OCI-LY7 (cell line): ENCODE results near the gene SRGAP3. TPM values are rescaled to one million over a fixed set of nuclear protein-coding genes. Genes with fewer than 3 reads are reported as not detected.

Experiments
- BruUV-seq: library from RNA; stranded (reverse); fragments of 400-500 nt; replicated peaks from 2 replicates; lab custom pipeline; 2021; lab: Mats Ljungman, UMichigan
- CTCF ChIA-PET: fragments of 300-600 bp; sonication (Branson Sonifier 250); formaldehyde crosslinking; loops from one replicate; lab custom pipeline; 2022; ENCODE audit warnings: antibody characterized with exemption; ENCODE audit not compliant: unreplicated experiment; lab: Charles Lee
- POLR2A ChIA-PET: fragments of 300-600 bp; sonication (Branson Sonifier 250); formaldehyde crosslinking; loops from one replicate; lab custom pipeline; 2022; ENCODE audit warnings: antibody characterized with exemption; lab: Charles Lee
- DNase-seq: peaks from one replicate; pipeline ENCODE4 v3.0.0-alpha.2; 2015; ENCODE audit warnings: low spot score
- H2AFZ ChIP-seq: fragments of 200-600 bp; sonication (generic), shearing (Covaris generic); 2 replicates; pipeline ENCODE4 v1.6.1; 2014; ENCODE audit warnings: mild to moderate bottlenecking, antibody characterized with exemption, low read length, moderate library complexity
- H3K27ac ChIP-seq: fragments of 200-600 bp; sonication (generic); 2 replicates; pipeline ENCODE4 v1.5.1; 2014; ENCODE audit warnings: mixed run types, low read depth, mild to moderate bottlenecking, moderate library complexity, low read length, inconsistent platforms; ENCODE audit not compliant: poor library complexity, severe bottlenecking
- H3K36me3 ChIP-seq: fragments of 200-600 bp; sonication (generic); 2 replicates; pipeline ENCODE4 v1.6.1; 2014; ENCODE audit warnings: mild to moderate bottlenecking, antibody characterized with exemption, low read length, moderate library complexity, mixed read lengths; ENCODE audit not compliant: insufficient read depth
- H3K4me1 ChIP-seq: fragments of 200-600 bp; sonication (generic); 2 replicates; pipeline ENCODE4 v1.5.1; 2014; ENCODE audit warnings: mild to moderate bottlenecking, low read length; ENCODE audit not compliant: insufficient read depth, poor library complexity, severe bottlenecking
- H3K4me2 ChIP-seq: fragments of 200-600 bp; sonication (generic); 2 replicates; pipeline ENCODE4 v1.6.1; 2014; ENCODE audit warnings: mild to moderate bottlenecking, low read length
- H3K4me3 ChIP-seq: fragments of 200-600 bp; sonication (generic); 2 replicates; pipeline ENCODE4 v1.5.1; 2014; ENCODE audit warnings: mild to moderate bottlenecking, low read depth, low read length; ENCODE audit not compliant: poor library complexity, severe bottlenecking
- H3K79me2 ChIP-seq: fragments of 200-600 bp; sonication (generic); 2 replicates; pipeline ENCODE4 v1.6.1; 2016; ENCODE audit warnings: low read depth, mild to moderate bottlenecking, low read length, moderate library complexity, mixed read lengths; ENCODE audit not compliant: insufficient read depth
- H3K9me2 ChIP-seq: fragments of 200-600 bp; sonication (generic); 2 replicates; pipeline ENCODE4 v1.6.1; 2016; ENCODE audit warnings: mild to moderate bottlenecking, low read length, mixed read lengths; ENCODE audit not compliant: insufficient read depth
- H3K9me3 ChIP-seq: fragments of 200-600 bp; sonication (generic); 2 replicates; pipeline ENCODE4 v1.6.1; 2014; ENCODE audit warnings: mild to moderate bottlenecking, mixed run types, low read length, mixed read lengths
- H4K20me1 ChIP-seq: fragments of 200-600 bp; sonication (generic); 2 replicates; pipeline ENCODE4 v1.6.1; 2014; ENCODE audit warnings: mild to moderate bottlenecking, antibody characterized with exemption, low read length, moderate library complexity, mixed read lengths; ENCODE audit not compliant: insufficient read depth
- CTCF ChIP-seq: fragments of 200-600 bp; sonication (generic); conservative IDR thresholded peaks from 2 replicates; pipeline ENCODE4 v1.5.1; 2014; ENCODE audit warnings: mild to moderate bottlenecking, antibody characterized with exemption, low read length, moderate library complexity, mixed read lengths
- EZH2phosphoT487 ChIP-seq: fragments of 200-600 bp; sonication (generic); IDR thresholded peaks from 2 replicates; pipeline ENCODE4 v1.6.1; 2018; ENCODE audit warnings: low read depth, borderline replicate concordance, mild to moderate bottlenecking, mixed run types, antibody characterized with exemption, low read length, moderate library complexity, mixed read lengths
- intact Hi-C: fragments of 100-400 bp; cut with micrococcal nuclease; formaldehyde crosslinking; loops from one replicate; pipeline ENCODE4 v1.10.0; 2022; ENCODE audit not compliant: unreplicated experiment
- total RNA-seq, 2 experiments: library from RNA; depleted of rRNA in 1 of 2; stranded (reverse); fragments of >200 nt in 1 of 2; shearing (Covaris generic) in 1 of 2; gene quantifications; 2 replicates each; pipeline ENCODE4 v1.2.3, GENCODE V29; 2014 to 2022

SRGAP3 gene
- total RNA-seq, 2 experiments from 2014 or later: 1.5 to 1.7 TPM

- Histone ChIP-seq H3K27ac (no peak overlapping the region), H3K4me1 (no peaks in the 10 kb centered on the region), H3K36me3 (no peaks in the 10 kb centered on the region), H3K9me3 (no peaks in the 10 kb centered on the region), H4K20me1 (no peaks in the 10 kb centered on the region), H3K4me2 (no peak overlapping the region), H3K9me2 (no peaks in the 10 kb centered on the region), H3K4me3 (no peak overlapping the region), H3K79me2 (no peaks in the 10 kb centered on the region), H2AFZ (no peak overlapping the region)
- intact Hi-C loops: no loop called here
- no TSS peak for BruUV-seq
- no peak for TF ChIP-seq EZH2phosphoT487
- TF ChIP-seq CTCF: no peak
- DNase-seq: no peak
- POLR2A ChIA-PET: interaction anchor here (0.6 kb wide), 1 partner anchor 777 kb away, joined by 3 read pairs; no protein-coding TSS in a partner anchor
- CTCF ChIA-PET: no interaction called here
Measured at GRCh38 chr3:9062570-9062969, 186.9 kb downstream of the SRGAP3 start.

- Histone ChIP-seq H3K4me1 (no peaks in the 10 kb centered on the region), H3K4me3 (no peak overlapping the region), H2AFZ (no peak overlapping the region), H3K79me2 (no peaks in the 10 kb centered on the region), H4K20me1 (no peaks in the 10 kb centered on the region), H3K4me2 (no peak overlapping the region), H3K9me3 (no peaks in the 10 kb centered on the region), H3K27ac (no peak overlapping the region), H3K9me2 (no peaks in the 10 kb centered on the region), H3K36me3 (no peaks in the 10 kb centered on the region)
- intact Hi-C loops: no loop called here
- no peak for DNase-seq
- POLR2A ChIA-PET: no interaction called here
- no TSS peak for BruUV-seq
- CTCF ChIA-PET: no interaction called here
- TF ChIP-seq CTCF (no peak), EZH2phosphoT487 (no peak)
Measured at GRCh38 chr3:9061634-9062033, 187.8 kb downstream of the SRGAP3 start.

GRCh38 chr3:9059489-9060400 lies 189.7 kb downstream of the SRGAP3 start:
- no peak for DNase-seq
- Histone ChIP-seq H3K4me3 (no peak overlapping the region), H4K20me1 (no peaks in the 10 kb centered on the region), H3K9me3 (no peaks in the 10 kb centered on the region), H3K9me2 (no peaks in the 10 kb centered on the region), H3K4me1 (no peaks in the 10 kb centered on the region), H2AFZ (no peak overlapping the region), H3K4me2 (no peak overlapping the region), H3K79me2 (no peaks in the 10 kb centered on the region), H3K27ac (no peak overlapping the region), H3K36me3 (no peaks in the 10 kb centered on the region)
- intact Hi-C loops: no loop called here
- CTCF ChIA-PET: no interaction called here
- POLR2A ChIA-PET: interaction anchor here (0.6 to 1.0 kb wide), 2 partner anchors 83 to 537 kb away, joined by 3 to 4 read pairs; no protein-coding TSS in a partner anchor
- no TSS peak for BruUV-seq
- TF ChIP-seq CTCF: no peak
- no peak for TF ChIP-seq EZH2phosphoT487
